Smooth muscle cell (in vitro differentiated cells): ENCODE measurements around the gene KLHL6. TPM values are rescaled to one million over a fixed set of nuclear protein-coding genes. Genes with fewer than 3 reads are reported as not detected.

Source experiments
- DNase-seq: peaks from one replicate; lab custom pipeline; 2025; ENCODE audit not compliant: unreplicated experiment; lab: John Stamatoyannopoulos, UW
- H2AFZ ChIP-seq: fragments of 200-600 bp; sonication (generic); 2 replicates; pipeline ENCODE4 v1.6.0; 2016; ENCODE audit warnings: antibody characterized with exemption, low read depth, mild to moderate bottlenecking
- H3F3A ChIP-seq: fragments of 200-600 bp; sonication (generic); 2 replicates; pipeline ENCODE4 v1.6.0; 2017; ENCODE audit warnings: antibody characterized with exemption, low read depth
- H3K27ac ChIP-seq: fragments of 200-600 bp; sonication (generic); 2 replicates; pipeline ENCODE4 v1.5.1; 2016; ENCODE audit warnings: low read depth, mild to moderate bottlenecking
- H3K27me3 ChIP-seq: fragments of 200-600 bp; sonication (generic); 2 replicates; pipeline ENCODE4 v1.6.1; 2016; ENCODE audit warnings: low read depth, mild to moderate bottlenecking
- H3K36me3 ChIP-seq: fragments of 200-600 bp; sonication (generic); 2 replicates; pipeline ENCODE4 v1.5.1; 2016; ENCODE audit warnings: low read depth
- H3K4me1 ChIP-seq: fragments of 200-600 bp; sonication (generic); 2 replicates; pipeline ENCODE4 v1.5.1; 2016; ENCODE audit warnings: low read depth
- H3K4me2 ChIP-seq: fragments of 200-600 bp; sonication (generic); 2 replicates; pipeline ENCODE4 v1.6.0; 2016; ENCODE audit warnings: mild to moderate bottlenecking
- H3K4me3 ChIP-seq: fragments of 200-600 bp; sonication (generic); 2 replicates; pipeline ENCODE4 v1.5.1; 2016; ENCODE audit warnings: mild to moderate bottlenecking
- H3K79me2 ChIP-seq: fragments of 200-600 bp; sonication (generic); 2 replicates; pipeline ENCODE4 v1.6.0; 2016; ENCODE audit warnings: low read depth, mild to moderate bottlenecking
- H3K9ac ChIP-seq: fragments of 200-600 bp; sonication (generic); 2 replicates; pipeline ENCODE4 v1.6.0; 2016; ENCODE audit warnings: low read depth
- H3K9me3 ChIP-seq: fragments of 200-600 bp; sonication (generic); replicated peaks from 2 replicates; pipeline ENCODE4 v1.5.1; 2016; ENCODE audit warnings: low read depth
- H4K20me1 ChIP-seq: fragments of 200-600 bp; sonication (generic); 2 replicates; pipeline ENCODE4 v1.6.0; 2016; ENCODE audit warnings: low read depth
- WGBS: methylation state at CpG from one replicate; pipeline ENCODE4 v1.1.7; 2016; ENCODE audit warnings: low lambda C conversion rate; 5-methylcytosine and 5-hydroxymethylcytosine counted together
- polyA plus RNA-seq: library from polyadenylated mRNA; unstranded; fragments of >200 nt; fragmentation: Nextera tagmentation; extraction: Ambion mirVana; gene quantifications from 2 replicates; pipeline ENCODE4 v1.2.1, GENCODE V29; 2016
- total RNA-seq: library from RNA; depleted of rRNA; stranded (reverse); fragments of >200 nt; gene quantifications from 2 replicates; pipeline ENCODE4 v1.2.3, GENCODE V29; 2014
- TF ChIP-seq, protein P1 (sequence below): fragments of 200-600 bp; sonication (generic); IDR thresholded peaks from 2 replicates; pipeline ENCODE4 v1.5.1; 2017; ENCODE audit warnings: borderline replicate concordance, mild to moderate bottlenecking, antibody characterized with exemption; ENCODE audit not compliant: insufficient read depth, poor library complexity, severe bottlenecking

KLHL6 gene
- total and polyA plus RNA-seq, 2 experiments from 2014 or later, result 0.22 TPM; not detected in 1

DNA sequence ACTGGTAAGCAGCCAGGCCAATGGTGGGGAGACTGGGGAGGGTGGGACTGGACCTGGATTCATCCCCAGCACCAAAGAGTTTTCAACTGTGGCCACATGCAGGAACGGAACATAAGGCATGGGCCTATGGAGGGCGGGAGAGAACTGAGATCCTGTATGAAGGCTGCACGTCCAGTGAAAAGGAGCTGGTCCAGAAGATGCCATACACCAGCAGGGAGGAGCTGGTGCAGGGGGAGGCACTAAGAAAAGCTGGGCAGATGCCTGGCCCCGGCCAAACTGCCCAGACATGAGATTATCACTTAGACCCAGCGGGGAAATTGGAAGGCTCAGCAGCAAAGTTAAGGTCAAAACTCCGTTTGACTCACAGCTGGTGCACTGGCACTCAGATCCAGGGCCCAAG, 69.0 kb downstream of the KLHL6 start:
- no peak overlapping the region for H3K4me2 ChIP-seq
- H3K36me3 ChIP-seq, result no peaks in the 10 kb centered on the region
- WGBS, result 93% methylated on average over 6 of the region's 6 CpGs
- no peak overlapping the region for H3K4me3 ChIP-seq
- DNase-seq, result no peak
- no peak overlapping the region for H3K9ac ChIP-seq
- H3F3A ChIP-seq, result no peaks in the 10 kb centered on the region
- no peaks in the 10 kb centered on the region for H4K20me1 ChIP-seq
- H3K27me3 ChIP-seq, result no peaks in the 10 kb centered on the region
- H2AFZ ChIP-seq, result no peak overlapping the region
- H3K79me2 ChIP-seq, result no peaks in the 10 kb centered on the region
- TF ChIP-seq, protein P1, sequence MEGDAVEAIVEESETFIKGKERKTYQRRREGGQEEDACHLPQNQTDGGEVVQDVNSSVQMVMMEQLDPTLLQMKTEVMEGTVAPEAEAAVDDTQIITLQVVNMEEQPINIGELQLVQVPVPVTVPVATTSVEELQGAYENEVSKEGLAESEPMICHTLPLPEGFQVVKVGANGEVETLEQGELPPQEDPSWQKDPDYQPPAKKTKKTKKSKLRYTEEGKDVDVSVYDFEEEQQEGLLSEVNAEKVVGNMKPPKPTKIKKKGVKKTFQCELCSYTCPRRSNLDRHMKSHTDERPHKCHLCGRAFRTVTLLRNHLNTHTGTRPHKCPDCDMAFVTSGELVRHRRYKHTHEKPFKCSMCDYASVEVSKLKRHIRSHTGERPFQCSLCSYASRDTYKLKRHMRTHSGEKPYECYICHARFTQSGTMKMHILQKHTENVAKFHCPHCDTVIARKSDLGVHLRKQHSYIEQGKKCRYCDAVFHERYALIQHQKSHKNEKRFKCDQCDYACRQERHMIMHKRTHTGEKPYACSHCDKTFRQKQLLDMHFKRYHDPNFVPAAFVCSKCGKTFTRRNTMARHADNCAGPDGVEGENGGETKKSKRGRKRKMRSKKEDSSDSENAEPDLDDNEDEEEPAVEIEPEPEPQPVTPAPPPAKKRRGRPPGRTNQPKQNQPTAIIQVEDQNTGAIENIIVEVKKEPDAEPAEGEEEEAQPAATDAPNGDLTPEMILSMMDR, result no peak
- no peaks in the 10 kb centered on the region for H3K9me3 ChIP-seq
- H3K4me1 ChIP-seq, result peaks cover 8% of the 10 kb centered on the region
- no peak overlapping the region for H3K27ac ChIP-seq

DNA sequence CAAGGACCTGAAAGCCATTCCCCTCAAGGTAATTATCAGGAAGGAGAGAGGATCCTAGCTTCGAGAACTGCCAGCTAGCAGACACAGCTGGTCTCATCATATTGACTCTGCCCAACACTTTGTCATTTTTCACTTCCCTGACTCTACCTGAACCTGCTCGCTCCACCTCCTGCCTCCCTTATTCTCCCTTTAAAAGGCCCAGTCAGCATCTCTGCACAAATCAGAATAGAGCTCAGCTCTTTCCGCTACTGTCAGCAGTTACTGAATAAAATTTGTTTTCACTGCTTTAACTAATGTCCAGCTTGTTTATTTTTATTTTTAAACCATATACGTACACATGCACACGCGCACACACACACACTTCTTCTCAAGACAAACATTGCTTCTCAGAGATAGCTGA, 69.9 kb downstream of the KLHL6 start:
- Histone ChIP-seq H3K9me3 (no peaks in the 10 kb centered on the region), H3K4me2 (no peak overlapping the region), H3K79me2 (no peaks in the 10 kb centered on the region), H3K9ac (no peak overlapping the region), H3K4me3 (no peak overlapping the region), H3K27ac (no peak overlapping the region), H3K27me3 (no peaks in the 10 kb centered on the region), H3F3A (no peaks in the 10 kb centered on the region), H3K36me3 (no peaks in the 10 kb centered on the region), H4K20me1 (no peaks in the 10 kb centered on the region), H3K4me1 (peaks cover 8% of the 10 kb centered on the region), H2AFZ (no peak overlapping the region)
- TF ChIP-seq, protein P1, result no peak
- WGBS, result 92% methylated on average over 6 of the region's 6 CpGs
- no peak for DNase-seq

DNA sequence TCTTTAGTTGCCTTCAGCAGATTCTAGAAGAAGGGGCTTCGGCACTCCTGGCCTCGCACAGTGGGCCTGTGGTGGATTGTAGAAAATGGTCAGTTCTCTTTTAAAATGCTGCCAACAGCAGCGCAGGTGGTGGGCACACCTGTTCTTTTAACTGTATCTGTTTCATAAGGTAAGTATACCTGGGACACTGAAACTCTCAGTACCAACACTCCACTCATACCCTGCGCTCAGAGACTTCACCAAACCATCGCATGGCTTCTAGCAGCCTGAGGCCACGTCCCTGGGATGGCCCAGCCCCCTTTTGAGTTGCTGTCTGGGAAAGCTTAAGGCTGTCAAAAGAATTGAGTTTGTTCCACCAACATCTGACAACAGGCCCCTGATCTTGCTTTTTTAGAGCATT, 70.4 kb downstream of the KLHL6 start:
- H4K20me1 ChIP-seq, result no peaks in the 10 kb centered on the region
- H3K27me3 ChIP-seq, result no peaks in the 10 kb centered on the region
- WGBS, result 85% methylated on average over 6 of the region's 6 CpGs

DNA sequence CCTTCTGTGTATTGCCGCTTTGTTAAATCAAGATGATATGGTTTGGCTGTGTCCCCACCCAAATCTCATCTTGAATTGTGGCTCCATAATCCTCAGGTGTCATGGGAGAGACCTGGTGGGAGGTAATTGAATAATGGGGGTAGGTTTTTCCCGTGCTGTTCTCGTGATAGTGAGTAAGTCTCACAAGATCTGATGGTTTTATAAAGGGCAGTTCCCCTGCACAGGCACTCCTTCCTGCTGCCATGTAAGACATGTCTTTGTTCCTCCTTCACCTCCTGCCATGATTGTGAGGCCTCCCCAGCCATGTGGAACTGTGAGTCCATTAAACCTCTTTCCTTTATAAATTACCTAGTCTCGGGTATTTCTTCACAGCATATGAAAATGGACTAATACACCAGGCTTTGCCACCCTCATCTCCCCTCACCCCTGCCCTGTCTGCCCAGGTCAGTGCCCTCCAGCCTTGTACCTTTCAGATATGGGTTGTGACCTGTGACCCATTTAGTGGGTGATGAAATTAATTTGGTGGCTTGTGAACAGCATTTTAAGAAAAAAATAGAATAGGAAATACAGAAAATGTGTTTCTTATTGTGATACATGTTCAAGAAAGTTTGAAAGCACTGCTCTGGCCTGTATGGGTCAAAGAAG, 71.0 kb downstream of the KLHL6 start:
- Histone ChIP-seq H3K4me2 (no peak overlapping the region), H3K36me3 (no peaks in the 10 kb centered on the region), H3K27me3 (no peaks in the 10 kb centered on the region), H3K9ac (no peak overlapping the region), H3K4me3 (no peak overlapping the region), H2AFZ (no peak overlapping the region), H3K79me2 (no peaks in the 10 kb centered on the region), H3K9me3 (no peaks in the 10 kb centered on the region), H3K27ac (no peak overlapping the region), H3F3A (no peaks in the 10 kb centered on the region), H4K20me1 (no peaks in the 10 kb centered on the region), H3K4me1 (peaks cover 12% of the 10 kb centered on the region)
- TF ChIP-seq, protein P1, result no peak
- WGBS, result 94% methylated on average over 4 of the region's 4 CpGs
- no peak for DNase-seq

More for the DNA sequence above, 70.4 kb downstream of the KLHL6 start:
- H3K4me2 ChIP-seq, result no peak overlapping the region
- DNase-seq, result no peak
- H2AFZ ChIP-seq, result no peak overlapping the region
- TF ChIP-seq, protein P1, result no peak
- no peak overlapping the region for H3K4me3 ChIP-seq
- H3F3A ChIP-seq, result no peaks in the 10 kb centered on the region
- H3K9ac ChIP-seq, result no peak overlapping the region
- H3K36me3 ChIP-seq, result no peaks in the 10 kb centered on the region
- H3K27ac ChIP-seq, result no peak overlapping the region
- no peaks in the 10 kb centered on the region for H3K79me2 ChIP-seq
- H3K4me1 ChIP-seq, result peaks cover 8% of the 10 kb centered on the region
- no peaks in the 10 kb centered on the region for H3K9me3 ChIP-seq
